ENCODE results near the gene COL18A1. TPM values are rescaled to one million over a fixed set of nuclear protein-coding genes. Genes with fewer than 3 reads are reported as not detected.

The COL18A1 gene
- total RNA-seq, 1 experiment from 2014 or later, result 3.7 TPM

DNA sequence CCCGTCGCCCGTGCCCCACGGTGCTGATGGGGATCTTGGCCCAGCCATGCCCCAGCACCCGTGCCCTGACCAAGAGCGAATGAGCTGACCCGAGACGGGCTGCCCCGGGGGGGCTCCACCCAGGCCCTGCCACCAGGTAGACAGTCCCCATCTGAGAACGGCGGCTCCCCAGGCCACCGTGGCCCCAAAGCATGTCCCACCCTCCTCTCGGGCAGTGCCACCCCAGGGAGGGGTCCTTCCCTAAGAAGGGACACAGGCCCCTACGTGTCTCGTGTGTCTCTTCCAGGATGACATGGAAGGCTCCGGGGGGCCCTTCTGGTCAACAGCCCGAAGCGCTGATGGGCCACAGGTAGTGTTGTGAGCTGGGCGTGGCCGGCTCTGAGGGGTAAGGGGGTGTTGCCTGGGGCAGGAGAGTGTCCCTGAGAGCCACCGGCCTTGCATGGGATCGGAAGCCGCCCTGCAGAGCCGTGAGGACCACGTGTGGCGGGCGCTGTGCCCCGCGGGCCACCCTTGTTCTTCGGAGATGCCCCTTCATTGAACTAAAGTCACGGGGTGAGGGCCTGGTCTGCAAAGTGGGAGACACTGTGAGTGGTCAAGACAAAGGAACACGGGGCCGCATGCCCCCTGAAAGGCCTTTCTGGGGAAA lies 82.3 kb downstream of the COL18A1 start:
- DNase-seq (ENCODE audit: extremely low read depth, low read depth), result no peak

DNA sequence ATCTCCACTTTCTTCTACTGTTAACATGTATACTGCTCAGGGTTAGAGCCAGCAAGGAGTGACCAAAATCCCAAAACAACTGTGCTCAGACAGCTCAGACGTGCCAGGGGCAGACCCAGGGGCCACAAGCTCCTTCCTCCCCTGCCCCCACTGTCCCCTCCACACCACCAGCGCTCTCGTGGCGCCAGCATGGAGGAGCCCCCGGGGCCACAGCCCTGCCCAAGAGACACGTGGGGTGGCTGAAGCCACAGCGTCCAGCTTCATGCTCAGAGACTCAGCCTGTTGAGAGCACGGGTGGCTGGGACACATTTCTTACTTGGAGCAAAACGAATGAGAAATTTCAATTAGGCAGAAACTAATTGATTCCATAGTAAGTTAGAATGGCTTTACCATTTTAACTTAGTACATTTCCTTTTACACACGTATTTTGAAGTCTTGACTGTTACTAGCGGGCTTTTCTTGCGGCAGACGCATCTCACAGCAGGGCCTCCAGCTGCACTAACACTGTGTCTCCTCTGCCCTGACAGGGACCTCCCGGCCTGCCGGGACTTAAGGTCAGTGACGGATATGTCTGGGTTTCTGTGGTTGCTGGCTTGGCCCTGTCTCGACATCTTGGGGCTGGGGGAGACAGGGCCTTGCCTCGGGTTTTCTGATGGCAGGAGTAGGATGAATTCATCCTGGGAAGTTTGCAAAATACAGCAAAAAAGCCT lies 83.1 kb downstream of the COL18A1 start:
- no peak for DNase-seq (ENCODE audit: extremely low read depth, low read depth)

DNA sequence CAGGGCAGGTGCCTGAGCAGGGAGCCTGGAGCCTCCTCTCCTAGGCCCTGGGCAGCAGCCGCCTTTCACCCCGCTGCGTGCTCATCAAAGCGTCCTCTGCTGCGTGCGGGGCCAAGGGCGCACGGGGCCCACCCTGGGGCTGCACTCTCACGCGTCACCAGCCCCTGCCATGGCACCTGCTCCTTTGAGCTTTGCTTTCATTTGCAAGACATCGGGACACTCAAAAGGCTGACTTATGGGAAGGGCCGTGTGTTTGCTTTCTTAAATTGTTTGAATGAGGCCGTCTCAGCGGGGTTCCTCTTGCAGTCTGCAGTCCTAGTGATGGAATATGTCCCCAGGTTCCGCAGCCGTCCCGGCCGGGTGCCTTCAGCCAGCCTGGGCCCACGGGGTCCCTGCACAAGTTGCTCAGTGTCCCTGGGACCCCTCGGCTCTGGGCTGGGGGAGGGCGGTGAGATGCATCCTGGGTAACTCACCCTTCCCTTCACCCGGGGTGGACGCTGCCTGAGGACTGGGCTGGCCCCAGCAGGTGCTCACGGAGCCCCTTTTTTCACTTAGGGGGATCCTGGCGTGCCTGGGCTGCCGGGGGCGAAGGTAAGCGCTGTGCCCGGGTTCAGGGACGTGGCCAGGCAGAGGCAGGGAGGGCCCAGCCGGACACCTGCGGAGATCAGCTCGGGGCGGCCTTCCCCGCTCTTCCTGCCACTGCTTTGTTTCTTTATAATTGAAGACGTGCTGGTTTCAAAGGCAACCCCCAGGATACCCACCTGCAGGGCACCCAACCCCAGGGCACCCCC lies 84.2 kb downstream of the COL18A1 start:
- DNase-seq (ENCODE audit: extremely low read depth, low read depth), result no peak

DNA sequence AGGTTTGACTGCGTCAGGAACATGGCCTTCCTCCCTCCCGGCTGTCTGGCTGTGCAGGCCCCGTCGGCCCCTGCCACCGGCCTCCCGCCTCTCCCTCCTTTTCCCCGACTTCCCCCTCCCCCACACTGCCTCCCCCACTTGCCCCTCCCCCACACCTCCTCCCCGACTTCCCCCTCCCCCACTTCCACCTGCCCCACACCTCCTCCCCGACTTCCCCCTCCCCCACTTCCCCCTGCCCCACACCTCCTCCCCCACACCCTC lies 84.7 kb downstream of the COL18A1 start:
- no peak for DNase-seq (ENCODE audit: extremely low read depth, low read depth)

DNA sequence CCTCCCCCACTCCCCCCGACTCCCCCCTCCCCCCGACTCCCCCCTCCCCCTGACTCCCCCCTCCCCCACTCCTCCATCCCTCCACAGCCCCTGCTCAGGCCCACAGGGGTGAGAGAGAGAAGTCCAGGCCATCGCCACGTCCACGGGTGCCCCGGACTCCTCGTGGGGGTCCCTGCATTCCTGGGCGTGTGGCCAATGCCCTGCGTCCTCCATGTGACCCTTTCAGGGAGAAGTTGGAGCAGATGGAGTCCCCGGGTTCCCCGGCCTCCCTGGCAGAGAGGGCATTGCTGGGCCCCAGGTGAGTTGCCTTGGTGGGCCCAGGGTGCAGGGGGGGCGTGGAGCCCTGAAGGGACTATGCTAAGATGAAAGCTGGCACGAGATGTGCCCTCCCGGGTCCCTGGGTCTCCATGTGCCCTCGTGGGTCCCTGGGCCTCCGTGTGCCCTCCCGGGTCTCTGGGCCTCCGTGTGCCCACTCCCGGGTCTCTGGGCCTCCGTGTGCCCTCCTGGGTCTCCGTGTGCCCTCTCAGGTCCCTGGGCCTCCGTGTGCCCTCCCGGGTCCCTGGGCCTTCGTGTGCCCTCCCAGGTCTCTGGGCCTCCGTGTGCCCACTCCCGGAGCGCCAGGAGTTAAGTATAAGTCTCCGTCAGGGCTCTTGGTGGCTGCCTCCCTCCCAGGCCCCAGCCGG lies 85.2 kb downstream of the COL18A1 start:
- no peak for DNase-seq (ENCODE audit: extremely low read depth, low read depth)

DNA sequence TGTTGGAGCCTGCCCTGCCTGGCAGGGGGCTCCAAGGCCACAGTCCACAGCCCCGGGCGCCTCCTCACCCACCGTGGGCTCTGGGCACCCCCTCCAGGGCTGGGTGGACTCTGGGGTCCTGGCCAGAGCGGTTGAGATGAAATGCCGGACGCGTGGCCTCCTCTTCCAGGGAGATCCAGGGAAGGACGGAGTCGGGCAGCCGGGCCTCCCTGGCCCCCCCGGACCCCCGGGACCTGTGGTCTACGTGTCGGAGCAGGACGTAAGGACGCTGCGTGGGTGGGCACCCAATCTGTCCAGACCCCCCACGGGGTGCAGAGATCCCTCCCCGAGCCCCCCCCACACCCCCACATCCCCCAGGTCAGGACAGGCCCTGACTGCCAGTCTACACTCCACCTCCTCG lies 86.1 kb downstream of the COL18A1 start:
- no peak for DNase-seq (ENCODE audit: extremely low read depth, low read depth)

DNA sequence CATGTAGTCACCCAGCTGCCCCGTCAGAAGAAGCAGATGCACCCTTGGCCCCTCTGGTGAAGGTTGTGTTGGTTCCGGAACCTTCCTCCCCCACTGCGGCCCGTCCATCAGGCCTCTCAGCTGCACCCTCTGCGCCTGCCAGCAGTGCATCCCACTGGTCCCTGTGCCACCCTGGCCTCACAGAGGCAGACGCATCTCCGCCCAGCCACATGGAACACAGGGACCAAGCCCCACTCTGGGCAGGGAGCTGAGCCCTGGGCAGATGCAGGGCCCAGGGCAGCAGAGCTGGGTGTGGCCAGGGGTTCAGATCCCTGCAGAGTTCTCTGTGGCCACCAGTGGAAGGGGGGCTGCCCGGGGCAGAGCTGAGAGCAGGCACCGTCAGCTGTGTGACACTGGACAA lies 86.7 kb downstream of the COL18A1 start:
- no peak for DNase-seq (ENCODE audit: extremely low read depth, low read depth)

DNA sequence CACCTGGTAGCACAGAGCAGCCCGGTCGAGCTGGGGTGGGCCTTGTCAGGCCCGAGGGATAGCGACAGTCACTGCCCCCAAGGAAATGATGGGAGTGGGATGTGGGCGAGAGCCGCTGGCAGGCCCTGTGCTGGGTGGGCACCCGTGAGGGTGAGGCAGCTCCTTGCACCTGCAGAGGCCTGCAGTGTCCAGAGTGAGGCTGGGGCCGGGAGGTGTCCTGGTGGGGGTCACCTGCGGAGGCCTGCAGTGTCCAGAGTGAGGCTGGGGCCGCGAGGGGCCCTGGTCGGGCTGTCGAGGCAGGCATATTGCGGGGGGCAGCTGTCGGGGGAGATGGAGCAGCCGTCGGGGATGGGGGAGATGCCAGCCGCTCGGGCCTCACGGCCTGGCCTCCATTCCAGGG lies 87.8 kb downstream of the COL18A1 start:
- no peak for DNase-seq (ENCODE audit: extremely low read depth, low read depth)

DNA sequence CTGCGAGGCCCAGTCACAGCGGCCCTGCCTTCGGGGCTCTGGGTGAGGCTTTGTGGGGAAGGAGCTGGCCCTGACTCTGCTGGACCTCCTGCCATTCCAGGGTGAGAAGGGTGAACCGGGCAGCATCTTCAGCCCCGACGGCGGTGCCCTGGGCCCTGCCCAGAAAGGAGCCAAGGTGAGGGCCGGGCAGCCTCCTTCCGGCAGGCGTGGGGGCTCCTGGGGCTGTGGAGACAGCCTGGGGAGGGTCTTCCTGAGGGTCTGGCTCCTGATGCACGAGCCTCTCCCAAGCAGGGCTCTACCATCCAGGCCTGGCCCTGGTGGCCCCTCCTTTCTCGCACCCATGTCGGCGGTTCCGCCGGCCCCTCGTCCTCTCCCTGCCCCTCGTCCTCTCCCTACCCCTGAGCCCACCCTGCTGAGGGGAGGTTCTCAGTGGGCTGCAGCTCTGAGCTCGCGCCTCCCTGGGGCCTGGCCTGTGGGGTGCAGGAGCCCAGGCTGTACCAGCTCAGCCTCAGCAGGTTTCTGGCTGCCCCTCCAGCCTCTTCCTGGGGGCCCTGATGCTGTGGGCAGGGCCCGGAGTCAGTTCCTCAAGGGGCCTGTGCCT lies 88.5 kb downstream of the COL18A1 start:
- DNase-seq (ENCODE audit: extremely low read depth, low read depth), result no peak

DNA sequence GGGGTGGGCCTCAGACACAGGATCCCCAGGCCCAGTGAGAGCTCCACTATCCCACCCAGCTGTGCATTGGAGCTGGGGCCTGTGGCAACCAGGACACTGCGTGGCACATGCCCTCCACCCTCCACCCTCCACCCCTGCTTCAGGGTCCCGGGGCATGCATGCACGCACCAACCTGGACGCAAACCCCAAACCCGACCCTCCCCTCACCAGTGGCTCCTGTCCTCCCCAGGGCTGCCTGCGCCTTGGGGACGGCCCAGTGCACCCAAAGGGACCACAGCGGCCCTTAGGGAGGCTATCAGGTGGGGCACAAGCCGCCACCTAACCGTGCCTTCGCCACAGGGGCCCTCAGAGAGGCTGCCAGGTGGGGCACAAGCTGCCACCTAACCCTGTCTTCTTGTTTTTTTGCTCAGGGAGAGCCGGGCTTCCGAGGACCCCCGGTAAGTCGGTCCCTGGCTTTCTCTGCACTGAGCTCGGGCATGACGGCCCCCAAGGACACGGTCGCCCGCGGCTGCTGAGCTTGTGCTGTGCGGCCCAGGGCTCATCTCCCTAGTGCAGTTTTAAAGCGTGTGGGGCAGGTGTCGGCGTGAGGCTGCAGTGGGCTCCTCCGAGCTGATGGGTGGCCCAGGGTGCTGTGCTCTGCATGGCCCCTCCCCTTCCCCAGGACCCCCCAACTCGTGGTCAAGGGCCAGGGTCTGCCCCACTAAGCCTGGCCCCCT lies 89.3 kb downstream of the COL18A1 start:
- no peak for DNase-seq (ENCODE audit: extremely low read depth, low read depth)

DNA sequence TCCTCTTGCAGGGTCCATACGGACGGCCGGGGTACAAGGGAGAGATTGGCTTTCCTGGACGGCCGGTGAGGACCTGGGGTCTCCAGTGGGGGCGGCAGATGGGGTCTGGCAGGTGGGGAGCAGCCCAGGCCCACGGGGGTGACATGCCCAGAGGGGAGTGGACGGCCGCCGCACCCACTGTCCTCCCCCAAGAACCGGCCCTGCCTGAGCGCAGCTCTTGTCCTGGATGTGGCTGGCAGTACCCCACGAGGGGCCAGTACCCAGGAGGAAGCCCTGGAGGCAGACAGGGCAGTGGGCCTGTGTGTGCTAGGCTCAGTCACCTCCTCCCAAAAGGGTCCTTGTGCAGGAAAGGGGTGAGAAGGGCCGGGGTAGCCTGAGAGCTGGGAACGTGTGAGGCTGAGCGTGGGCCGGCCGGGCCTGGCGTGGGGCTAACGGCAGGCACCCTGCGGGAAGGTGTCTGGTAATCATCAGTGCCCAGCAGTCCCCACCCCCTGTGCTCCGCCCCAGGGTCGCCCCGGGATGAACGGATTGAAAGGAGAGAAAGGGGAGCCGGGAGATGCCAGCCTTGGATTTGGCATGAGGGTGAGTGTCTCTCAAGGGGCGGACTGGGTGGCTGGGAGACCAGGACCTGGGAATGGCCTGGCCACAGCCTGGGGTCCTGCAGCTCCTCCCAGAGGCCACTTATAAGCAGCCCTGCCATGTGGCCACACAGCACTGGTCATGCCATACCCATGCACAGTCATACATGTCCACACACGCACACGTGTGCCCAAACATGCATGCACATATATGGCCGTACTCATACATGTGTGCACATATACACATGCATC lies 90.1 kb downstream of the COL18A1 start:
- DNase-seq (ENCODE audit: extremely low read depth, low read depth), result no peak

DNA sequence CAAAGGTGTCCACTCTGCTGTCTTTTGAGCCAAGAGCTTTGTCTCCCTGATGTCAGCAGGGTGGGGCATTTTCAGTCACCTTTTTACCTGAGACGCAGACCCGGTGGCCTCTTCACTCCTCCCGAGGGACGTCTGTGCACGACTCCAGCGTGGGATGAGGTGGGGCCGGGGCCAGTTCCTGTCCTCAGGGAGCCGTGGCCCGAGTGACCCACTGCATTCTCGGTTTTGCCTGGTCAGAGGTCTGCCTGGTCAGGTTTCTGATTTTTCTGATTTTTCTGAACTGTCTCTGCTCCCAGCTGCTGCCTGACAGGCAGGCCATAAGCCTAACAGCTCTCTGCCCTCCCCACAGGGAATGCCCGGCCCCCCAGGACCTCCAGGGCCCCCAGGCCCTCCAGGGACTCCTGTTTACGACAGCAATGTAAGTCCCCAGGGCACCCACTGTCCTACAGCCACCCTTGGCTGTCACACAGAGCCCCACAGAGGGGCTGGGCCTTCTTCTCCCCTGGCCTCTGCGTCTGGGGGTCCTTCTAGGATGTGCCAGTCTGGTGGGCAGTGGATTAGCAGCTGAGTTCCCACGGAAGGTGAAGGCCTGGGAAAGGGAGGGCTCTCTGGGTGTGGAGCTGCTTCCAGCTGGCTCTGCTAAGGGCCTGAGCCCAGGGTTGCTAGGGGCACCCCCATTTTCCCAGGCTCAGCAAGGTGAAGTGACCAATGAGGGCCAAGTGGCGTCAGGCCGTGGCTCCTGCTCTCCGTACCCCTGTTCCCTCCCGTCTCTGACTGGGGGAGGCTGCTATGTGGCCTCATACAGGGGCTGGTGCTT lies 91.4 kb downstream of the COL18A1 start:
- DNase-seq (ENCODE audit: extremely low read depth, low read depth), result no peak

DNA sequence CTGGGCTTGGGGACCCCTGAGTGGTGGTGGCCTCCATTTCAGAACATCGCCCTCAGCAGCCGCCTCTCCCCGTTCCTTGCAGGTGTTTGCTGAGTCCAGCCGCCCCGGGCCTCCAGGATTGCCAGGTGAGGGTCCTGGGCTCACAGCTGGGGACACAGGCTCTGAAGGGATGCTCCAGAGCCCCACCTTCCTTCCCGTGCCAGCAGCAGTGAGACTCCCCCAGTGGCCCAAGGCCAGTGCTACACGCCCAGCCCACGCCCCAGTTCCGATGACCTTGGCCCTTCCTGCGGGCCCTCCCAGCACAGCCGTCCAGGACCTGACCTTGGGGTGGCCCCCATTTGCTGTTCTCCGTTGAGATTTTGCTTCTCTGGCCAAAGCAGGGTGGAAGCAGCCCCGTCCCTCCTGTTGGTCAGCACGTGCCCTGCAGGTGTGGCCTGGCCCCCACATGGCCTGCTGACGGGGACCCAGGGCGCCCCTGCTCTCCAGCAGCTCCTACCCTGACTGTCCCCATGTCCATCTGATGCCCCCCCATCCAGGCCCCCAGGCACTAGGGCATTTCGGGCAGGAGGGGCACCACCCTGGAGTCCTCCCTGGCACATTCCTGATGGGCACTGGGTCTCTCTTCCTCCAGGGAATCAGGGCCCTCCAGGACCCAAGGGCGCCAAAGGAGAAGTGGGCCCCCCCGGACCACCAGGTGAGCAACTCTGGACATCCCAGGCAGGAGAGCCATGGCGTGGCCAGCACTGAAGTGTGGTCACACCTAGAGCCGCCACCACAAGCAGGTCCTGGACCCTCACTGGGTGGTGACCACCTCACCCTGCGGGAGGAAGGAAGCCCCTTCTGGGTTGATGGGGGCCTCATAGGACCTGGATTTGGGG lies 92.2 kb downstream of the COL18A1 start:
- no peak for DNase-seq (ENCODE audit: extremely low read depth, low read depth)

DNA sequence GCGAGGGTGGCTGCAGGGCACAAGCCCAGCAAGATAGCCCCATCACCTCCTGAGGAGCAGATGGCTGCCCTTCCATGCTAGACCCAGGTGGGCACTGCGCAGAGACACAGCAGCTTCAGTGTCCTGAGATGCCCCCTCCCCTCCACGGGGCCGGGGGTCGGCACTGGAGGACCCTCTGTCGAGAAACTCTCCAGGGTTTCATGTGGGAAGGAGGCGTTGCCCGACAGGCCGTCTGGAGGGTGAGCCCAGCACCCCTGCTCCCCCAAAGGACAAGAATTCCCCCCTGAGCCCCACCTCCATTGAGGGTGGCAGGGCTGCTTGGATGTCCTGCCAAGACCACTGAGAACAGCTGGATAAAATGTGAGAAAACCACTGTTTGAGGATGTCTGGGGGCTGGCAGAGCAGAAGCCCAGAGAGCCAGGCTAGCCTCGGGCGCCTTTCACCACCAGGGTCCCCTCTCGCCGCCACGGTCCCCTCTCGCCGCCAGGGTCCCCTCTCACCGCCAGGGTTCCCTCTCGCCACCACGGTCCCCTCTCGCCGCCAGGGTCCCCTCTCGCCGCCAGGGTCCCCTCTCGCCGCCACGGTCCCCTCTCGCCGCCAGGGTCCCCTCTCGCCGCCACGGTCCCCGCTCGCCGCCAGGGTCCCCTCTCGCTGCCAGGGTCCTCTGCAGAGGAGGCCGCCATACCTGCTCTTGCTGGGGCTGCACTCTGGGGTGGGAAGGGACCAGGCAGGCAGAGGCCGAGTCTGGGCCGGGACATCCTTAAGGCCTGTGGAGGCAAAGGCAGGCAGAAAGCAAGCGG lies 93.1 kb downstream of the COL18A1 start:
- no peak for DNase-seq (ENCODE audit: extremely low read depth, low read depth)

DNA sequence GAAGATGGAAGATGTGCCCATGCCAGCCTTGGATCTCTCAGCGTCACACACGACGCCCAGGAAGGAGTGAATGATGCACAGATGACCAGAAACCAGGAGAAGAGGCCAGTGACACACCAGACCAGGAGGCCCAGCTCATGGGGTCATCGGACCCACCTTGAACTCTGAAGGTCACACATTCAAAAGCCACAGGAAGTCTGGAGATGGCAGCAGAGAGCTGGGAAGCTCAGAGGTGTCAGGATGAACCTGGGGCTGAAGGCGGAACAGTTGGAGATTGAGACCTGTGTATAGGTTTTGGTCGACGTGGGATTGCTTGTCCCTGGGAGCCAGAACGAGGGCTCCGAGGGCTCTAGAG lies 93.7 kb downstream of the COL18A1 start:
- no peak for DNase-seq (ENCODE audit: extremely low read depth, low read depth)

DNA sequence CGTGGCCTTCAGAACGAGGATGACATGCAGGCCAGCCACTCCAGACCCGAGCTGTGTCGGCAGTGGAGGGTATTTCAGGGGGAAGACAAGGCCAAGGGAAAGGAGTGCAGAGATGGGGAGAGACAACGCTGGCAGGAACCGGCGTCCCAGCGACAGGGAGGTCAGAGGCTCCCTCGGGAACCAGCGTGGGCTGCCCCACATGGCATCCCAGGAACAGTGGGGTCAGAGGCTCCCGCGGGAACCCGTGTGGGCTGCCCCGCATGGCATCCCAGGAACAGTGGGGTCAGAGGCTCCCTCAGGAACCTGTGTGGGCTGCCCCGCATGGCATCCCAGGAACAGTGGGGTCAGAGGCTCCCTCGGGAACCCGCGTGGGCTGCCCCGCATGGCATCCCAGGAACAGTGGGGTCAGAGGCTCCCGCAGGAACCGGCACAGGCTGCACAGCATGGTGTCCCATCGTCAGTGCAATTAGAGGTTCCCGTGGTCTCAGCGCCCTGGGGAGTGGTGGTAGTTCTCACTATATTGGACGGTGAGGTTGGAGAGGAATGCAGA lies 94.3 kb downstream of the COL18A1 start:
- DNase-seq (ENCODE audit: extremely low read depth, low read depth), result no peak

All from NCI-H460 (cell line).